Neural progenitor cell (in vitro differentiated cells): ENCODE data around the gene PLEKHG7.

Experiments
- EZH2 ChIP-seq: fragments of 200-600 bp; sonication (generic); IDR thresholded peaks from 2 replicates; pipeline ENCODE4 v1.6.1; 2017; ENCODE audit warnings: antibody characterized with exemption, mild to moderate bottlenecking, moderate library complexity
- EZH2phosphoT487 ChIP-seq: fragments of 200-600 bp; sonication (generic); IDR thresholded peaks from 2 replicates; pipeline ENCODE4 v1.6.1; 2017; ENCODE audit warnings: antibody characterized with exemption
- TF ChIP-seq, protein P1 (sequence below): fragments of 200-600 bp; sonication (generic); IDR thresholded peaks from 2 replicates; pipeline ENCODE4 v1.5.1; 2017; ENCODE audit warnings: antibody characterized with exemption, mild to moderate bottlenecking

DNA sequence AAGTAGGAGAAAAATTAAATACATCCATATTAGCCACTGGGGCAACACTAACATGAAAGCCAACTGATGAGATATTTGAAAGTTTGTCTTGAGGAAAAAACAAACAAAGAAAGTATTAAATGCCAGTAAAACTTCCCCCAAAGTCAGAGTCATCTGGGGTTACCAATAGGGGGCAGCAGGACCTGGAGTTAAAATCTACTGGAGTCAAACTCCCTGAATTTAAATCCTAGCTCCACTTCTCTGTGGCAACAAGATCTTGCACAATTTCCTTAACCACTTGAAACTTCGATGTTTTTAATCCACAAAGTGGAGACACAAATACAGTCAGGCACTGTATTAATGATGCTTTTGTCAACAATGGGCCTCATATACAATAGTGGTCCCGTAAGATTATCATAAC, 14.4 kb downstream of the PLEKHG7 start:
- TF ChIP-seq, protein P1, sequence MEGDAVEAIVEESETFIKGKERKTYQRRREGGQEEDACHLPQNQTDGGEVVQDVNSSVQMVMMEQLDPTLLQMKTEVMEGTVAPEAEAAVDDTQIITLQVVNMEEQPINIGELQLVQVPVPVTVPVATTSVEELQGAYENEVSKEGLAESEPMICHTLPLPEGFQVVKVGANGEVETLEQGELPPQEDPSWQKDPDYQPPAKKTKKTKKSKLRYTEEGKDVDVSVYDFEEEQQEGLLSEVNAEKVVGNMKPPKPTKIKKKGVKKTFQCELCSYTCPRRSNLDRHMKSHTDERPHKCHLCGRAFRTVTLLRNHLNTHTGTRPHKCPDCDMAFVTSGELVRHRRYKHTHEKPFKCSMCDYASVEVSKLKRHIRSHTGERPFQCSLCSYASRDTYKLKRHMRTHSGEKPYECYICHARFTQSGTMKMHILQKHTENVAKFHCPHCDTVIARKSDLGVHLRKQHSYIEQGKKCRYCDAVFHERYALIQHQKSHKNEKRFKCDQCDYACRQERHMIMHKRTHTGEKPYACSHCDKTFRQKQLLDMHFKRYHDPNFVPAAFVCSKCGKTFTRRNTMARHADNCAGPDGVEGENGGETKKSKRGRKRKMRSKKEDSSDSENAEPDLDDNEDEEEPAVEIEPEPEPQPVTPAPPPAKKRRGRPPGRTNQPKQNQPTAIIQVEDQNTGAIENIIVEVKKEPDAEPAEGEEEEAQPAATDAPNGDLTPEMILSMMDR: peak; percentile 62
- TF ChIP-seq EZH2 (no peak), EZH2phosphoT487 (no peak)
